GM18498 (cell line): ENCODE data around the gene RTF2.
"Not testable (repeated sequence)": the region's sequence is repeated elsewhere in the genome, so short reads cannot be mapped to it uniquely, and the experiment has no call there.

Experiments used
- ATAC-seq: cut with Tn5 transposase; IDR thresholded peaks from one replicate; pipeline ENCODE4 v1.9.1; 2021; ENCODE audit warnings: mild to moderate bottlenecking, moderate library complexity; ENCODE audit not compliant: unreplicated experiment

Gene RTF2

GRCh38 chr20:56483970-56484369 is 15.5 kb downstream of the RTF2 start:
- no peak for ATAC-seq

GRCh38 chr20:56487216-56487615 is 18.8 kb downstream of the RTF2 start:
- ATAC-seq, result no peak

GRCh38 chr20:56488566-56488965 is 20.1 kb downstream of the RTF2 start:
- ATAC-seq, result no peak

- ATAC-seq, result no peak
Measured at GRCh38 chr20:56501116-56501515, 32.7 kb downstream of the RTF2 start.

GRCh38 chr20:56503916-56504315 is 35.5 kb downstream of the RTF2 start:
- no peak for ATAC-seq

- ATAC-seq, result no peak
Measured at GRCh38 chr20:56504373-56505005, 36.1 kb downstream of the RTF2 start.

GRCh38 chr20:56506103-56506502 is 37.7 kb downstream of the RTF2 start:
- no peak for ATAC-seq

- ATAC-seq, result no peak
Measured at GRCh38 chr20:56511926-56512325, 43.5 kb downstream of the RTF2 start.

GRCh38 chr20:56513161-56514150 is 45.0 kb downstream of the RTF2 start:
- no peak for ATAC-seq

- no peak for ATAC-seq
Measured at GRCh38 chr20:56516631-56517030, 48.2 kb downstream of the RTF2 start.

GRCh38 chr20:56517211-56517610 is 48.8 kb downstream of the RTF2 start:
- ATAC-seq, result no peak

- no peak for ATAC-seq
Measured at GRCh38 chr20:56517641-56518040, 49.2 kb downstream of the RTF2 start.

- ATAC-seq, result no peak
Measured at GRCh38 chr20:56518126-56518525, 49.7 kb downstream of the RTF2 start.

- no peak for ATAC-seq
Measured at GRCh38 chr20:56518721-56519398, 50.4 kb downstream of the RTF2 start.

GRCh38 chr20:56519551-56519950 is 51.1 kb downstream of the RTF2 start:
- ATAC-seq, result no peak

- ATAC-seq, result no peak
Measured at GRCh38 chr20:56520180-56520579, 51.8 kb downstream of the RTF2 start.

GRCh38 chr20:56520746-56521354 is 52.4 kb downstream of the RTF2 start:
- not testable (repeated sequence) for ATAC-seq

- ATAC-seq, result no peak
Measured at GRCh38 chr20:56522311-56522710, 53.9 kb downstream of the RTF2 start.

GRCh38 chr20:56524444-56524843 is 56.0 kb downstream of the RTF2 start, which contains the start of gene FAM209A:
FAM209A (plus strand) TSS chr20:56524744; CDS start chr20:56524809, 65 bp downstream.
- ATAC-seq, result not testable (repeated sequence)

- ATAC-seq, result no peak
Measured at GRCh38 chr20:56527521-56527920, 59.1 kb downstream of the RTF2 start.

- not testable (repeated sequence) for ATAC-seq
Measured at GRCh38 chr20:56532946-56533345, 64.5 kb downstream of the RTF2 start, which contains the start of gene FAM209B. FAM209B (plus strand) TSS chr20:56533246; CDS start chr20:56533342, 96 bp downstream.
